ENCODE results near the gene NFIL3.
"Not testable (repeated sequence)": the region's sequence is repeated elsewhere in the genome, so short reads cannot be mapped to it uniquely, and the experiment has no call there.

NFIL3 gene

GRCh38 chr9:91395106-91395552, 28.5 kb downstream of the NFIL3 start:
- H3K9me3 Mint-ChIP-seq: no peaks in the 10 kb centered on the region
- peaks cover 4% of the 10 kb centered on the region for H3K27me3 Mint-ChIP-seq (ENCODE audit: low read depth, poor library complexity)
- H3K4me3 Mint-ChIP-seq: no peak overlapping the region
- DNase-seq: no peak
- TF ChIP-seq, protein P1, sequence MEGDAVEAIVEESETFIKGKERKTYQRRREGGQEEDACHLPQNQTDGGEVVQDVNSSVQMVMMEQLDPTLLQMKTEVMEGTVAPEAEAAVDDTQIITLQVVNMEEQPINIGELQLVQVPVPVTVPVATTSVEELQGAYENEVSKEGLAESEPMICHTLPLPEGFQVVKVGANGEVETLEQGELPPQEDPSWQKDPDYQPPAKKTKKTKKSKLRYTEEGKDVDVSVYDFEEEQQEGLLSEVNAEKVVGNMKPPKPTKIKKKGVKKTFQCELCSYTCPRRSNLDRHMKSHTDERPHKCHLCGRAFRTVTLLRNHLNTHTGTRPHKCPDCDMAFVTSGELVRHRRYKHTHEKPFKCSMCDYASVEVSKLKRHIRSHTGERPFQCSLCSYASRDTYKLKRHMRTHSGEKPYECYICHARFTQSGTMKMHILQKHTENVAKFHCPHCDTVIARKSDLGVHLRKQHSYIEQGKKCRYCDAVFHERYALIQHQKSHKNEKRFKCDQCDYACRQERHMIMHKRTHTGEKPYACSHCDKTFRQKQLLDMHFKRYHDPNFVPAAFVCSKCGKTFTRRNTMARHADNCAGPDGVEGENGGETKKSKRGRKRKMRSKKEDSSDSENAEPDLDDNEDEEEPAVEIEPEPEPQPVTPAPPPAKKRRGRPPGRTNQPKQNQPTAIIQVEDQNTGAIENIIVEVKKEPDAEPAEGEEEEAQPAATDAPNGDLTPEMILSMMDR (IDR thresholded peaks at IDR 0.05): no peak
- no peaks in the 10 kb centered on the region for H3K36me3 Mint-ChIP-seq (ENCODE audit: low read depth)
- H3K4me1 Mint-ChIP-seq: no peaks in the 10 kb centered on the region
- H3K27ac Mint-ChIP-seq: no peak overlapping the region

- no peaks in the 10 kb centered on the region for H3K4me1 Mint-ChIP-seq
- H3K36me3 Mint-ChIP-seq (ENCODE audit: low read depth): no peaks in the 10 kb centered on the region
- TF ChIP-seq, protein P1 (IDR thresholded peaks at IDR 0.05): no peak
- H3K27ac Mint-ChIP-seq: no peak overlapping the region
- H3K9me3 Mint-ChIP-seq: no peaks in the 10 kb centered on the region
- H3K4me3 Mint-ChIP-seq: no peak overlapping the region
- DNase-seq: no peak
- peaks cover 3% of the 10 kb centered on the region for H3K27me3 Mint-ChIP-seq (ENCODE audit: low read depth, poor library complexity)
These were observed 29.8 kb downstream of the NFIL3 start for GRCh38 chr9:91393826-91394225.

DNA sequence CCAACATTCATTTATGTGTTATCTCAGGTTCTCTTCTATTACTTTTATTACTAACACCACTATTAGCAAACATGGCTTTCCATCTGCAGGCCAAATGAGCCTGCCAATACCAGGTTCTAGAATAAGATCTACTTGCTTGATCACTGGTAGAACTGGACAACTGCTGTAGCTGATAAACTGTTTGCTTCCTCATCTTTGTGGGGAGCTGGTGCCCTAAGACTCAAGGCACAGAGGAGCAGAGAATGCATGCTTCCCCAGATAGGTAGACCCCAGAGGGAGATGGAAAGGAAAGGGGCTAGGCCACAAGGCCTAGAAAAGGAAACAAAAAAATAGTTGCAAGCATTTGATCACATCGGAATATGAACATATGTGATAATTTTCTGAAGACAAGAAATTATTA, 31.2 kb downstream of the NFIL3 start:
- Mint-ChIP-seq H3K9me3 (no peaks in the 10 kb centered on the region), H3K4me1 (no peaks in the 10 kb centered on the region), H3K4me3 (no peak overlapping the region), H3K36me3 (ENCODE audit: low read depth) (no peaks in the 10 kb centered on the region), H3K27ac (no peak overlapping the region), H3K27me3 (ENCODE audit: low read depth, poor library complexity) (no peaks in the 10 kb centered on the region)
- DNase-seq: no peak
- TF ChIP-seq, protein P1 (IDR thresholded peaks at IDR 0.05): no peak

DNA sequence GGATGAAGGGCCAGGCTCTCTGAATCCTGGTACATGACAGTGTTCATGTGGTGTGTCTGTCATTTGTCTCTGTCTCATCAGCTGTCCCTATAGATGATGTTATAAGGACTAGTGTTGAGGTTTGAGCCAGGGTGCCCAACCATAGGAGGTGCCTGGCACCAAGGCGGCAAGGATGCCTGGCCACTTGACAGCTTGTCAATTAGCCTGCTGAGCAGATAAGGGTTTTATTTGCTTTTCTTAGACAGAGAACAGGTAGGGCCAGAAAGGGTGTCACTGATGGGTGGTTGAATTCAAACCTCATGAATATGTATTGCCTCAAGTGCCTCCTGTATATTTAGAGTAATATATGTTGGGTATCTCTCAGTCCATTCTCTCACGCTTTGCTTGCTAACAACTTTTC, 31.8 kb downstream of the NFIL3 start:
- H3K9me3 Mint-ChIP-seq: no peaks in the 10 kb centered on the region
- no peak for DNase-seq
- H3K27ac Mint-ChIP-seq: no peak overlapping the region
- H3K36me3 Mint-ChIP-seq (ENCODE audit: low read depth): no peaks in the 10 kb centered on the region
- H3K4me1 Mint-ChIP-seq: no peaks in the 10 kb centered on the region
- TF ChIP-seq, protein P1 (IDR thresholded peaks at IDR 0.05): no peak
- H3K27me3 Mint-ChIP-seq (ENCODE audit: low read depth, poor library complexity): peaks cover 2% of the 10 kb centered on the region
- H3K4me3 Mint-ChIP-seq: no peak overlapping the region

DNA sequence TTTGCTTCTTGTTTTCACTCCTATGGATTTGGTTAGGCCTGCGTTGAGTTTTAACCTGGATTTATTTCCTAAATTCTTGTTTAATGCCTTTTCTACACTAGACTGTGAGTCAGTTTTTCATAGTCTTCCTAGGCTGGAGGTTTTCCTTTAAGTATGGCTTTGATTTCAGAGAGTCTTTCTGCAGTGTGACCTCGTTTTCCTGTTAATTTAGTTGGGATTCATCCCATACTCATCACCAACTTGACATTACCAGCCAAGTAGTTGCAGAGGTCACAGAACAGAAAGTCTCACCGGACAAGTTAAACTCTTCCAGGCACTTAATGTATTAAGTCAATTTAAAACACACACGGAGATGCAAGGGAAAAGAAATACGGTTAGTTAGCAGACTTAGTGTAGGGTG, 32.2 kb downstream of the NFIL3 start:
- H3K27me3 Mint-ChIP-seq (ENCODE audit: low read depth, poor library complexity): peaks cover 2% of the 10 kb centered on the region
- H3K27ac Mint-ChIP-seq: no peak overlapping the region
- peaks cover 2% of the 10 kb centered on the region for H3K9me3 Mint-ChIP-seq
- DNase-seq: no peak
- no peak overlapping the region for H3K4me3 Mint-ChIP-seq
- no peaks in the 10 kb centered on the region for H3K36me3 Mint-ChIP-seq (ENCODE audit: low read depth)
- H3K4me1 Mint-ChIP-seq: no peaks in the 10 kb centered on the region
- TF ChIP-seq, protein P1 (IDR thresholded peaks at IDR 0.05): no peak

DNA sequence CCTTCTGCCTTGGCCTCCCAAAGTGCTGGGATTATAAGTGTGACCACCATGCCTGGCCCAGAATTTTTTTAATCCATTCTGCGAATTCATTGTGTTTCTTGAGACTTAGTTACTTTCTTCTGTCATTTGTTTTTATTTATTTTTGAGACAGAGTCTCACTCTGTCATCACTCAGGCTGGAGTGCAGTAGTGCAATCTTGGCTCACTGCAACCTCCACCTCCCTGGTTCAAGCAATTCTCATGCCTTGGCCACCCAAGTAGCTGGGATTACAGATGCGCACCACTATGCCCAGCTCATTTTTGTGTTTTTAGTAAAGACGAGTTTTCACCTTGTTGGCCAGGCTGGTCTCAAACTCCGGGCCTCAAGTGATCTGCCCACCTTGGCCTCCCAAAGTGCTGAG, 33.9 kb downstream of the NFIL3 start:
- H3K27ac Mint-ChIP-seq; H3K27me3 Mint-ChIP-seq (ENCODE audit: low read depth, poor library complexity); H3K36me3 Mint-ChIP-seq (ENCODE audit: low read depth); H3K9me3 Mint-ChIP-seq; H3K4me3 Mint-ChIP-seq; H3K4me1 Mint-ChIP-seq; DNase-seq: not testable (repeated sequence)

Data from nephron progenitor cell (in vitro differentiated cells).